Hepatocyte (in vitro differentiated cells): ENCODE data around the gene SSR1. TPM values are rescaled to one million over a fixed set of nuclear protein-coding genes. Genes with fewer than 3 reads are reported as not detected.

ENCODE experiments used
- DNase-seq: peaks from one replicate; pipeline ENCODE4 v3.0.0-alpha.2; 2016; ENCODE audit warnings: low spot score
- H2AFZ ChIP-seq: fragments of 200-600 bp; sonication (generic); 2 replicates; pipeline ENCODE4 v1.6.0; 2016; ENCODE audit warnings: antibody characterized with exemption, mild to moderate bottlenecking
- H3K27ac ChIP-seq: fragments of 200-600 bp; sonication (generic); 2 replicates; pipeline ENCODE4 v1.5.1; 2016; ENCODE audit warnings: mild to moderate bottlenecking
- H3K27me3 ChIP-seq: fragments of 200-600 bp; sonication (generic); 2 replicates; pipeline ENCODE4 v1.6.1; 2016
- H3K36me3 ChIP-seq: fragments of 200-600 bp; sonication (generic); replicated peaks from 2 replicates; pipeline ENCODE4 v1.5.1; 2016; ENCODE audit warnings: low read depth; ENCODE audit not compliant: insufficient read depth
- H3K4me1 ChIP-seq: fragments of 200-600 bp; sonication (generic); 2 replicates; pipeline ENCODE4 v1.5.1; 2016; ENCODE audit warnings: mild to moderate bottlenecking, moderate library complexity; ENCODE audit not compliant: insufficient read depth
- H3K4me2 ChIP-seq: fragments of 200-600 bp; sonication (generic); 2 replicates; pipeline ENCODE4 v1.6.0; 2016
- H3K4me3 ChIP-seq: fragments of 200-600 bp; sonication (generic); 2 replicates; pipeline ENCODE4 v1.5.1; 2016; ENCODE audit warnings: mild to moderate bottlenecking
- H3K79me2 ChIP-seq: fragments of 200-600 bp; sonication (generic); 2 replicates; pipeline ENCODE4 v1.6.0; 2017; ENCODE audit warnings: mild to moderate bottlenecking
- H3K9me2 ChIP-seq: fragments of 200-600 bp; sonication (generic); replicated peaks from 2 replicates; pipeline ENCODE4 v1.6.0; 2017; ENCODE audit warnings: mild to moderate bottlenecking; ENCODE audit not compliant: insufficient read depth
- H3K9me3 ChIP-seq: fragments of 200-600 bp; sonication (generic); 2 replicates; pipeline ENCODE4 v1.5.1; 2016; ENCODE audit warnings: low read depth, mild to moderate bottlenecking
- H4K20me1 ChIP-seq: fragments of 200-600 bp; sonication (generic); 2 replicates; pipeline ENCODE4 v1.6.0; 2016; ENCODE audit warnings: mild to moderate bottlenecking; ENCODE audit not compliant: insufficient read depth, poor library complexity, severe bottlenecking
- CTCF ChIP-seq: fragments of 200-600 bp; sonication (generic); IDR thresholded peaks from 2 replicates; pipeline ENCODE4 v1.5.1; 2016; ENCODE audit warnings: antibody characterized with exemption, mild to moderate bottlenecking; ENCODE audit not compliant: poor library complexity
- EZH2 ChIP-seq: fragments of 200-600 bp; sonication (generic); IDR thresholded peaks from 2 replicates; pipeline ENCODE4 v1.6.1; 2016; ENCODE audit warnings: antibody characterized with exemption, mild to moderate bottlenecking, borderline replicate concordance
- EZH2phosphoT487 ChIP-seq: fragments of 200-600 bp; sonication (generic); IDR thresholded peaks from one replicate; pipeline ENCODE4 v1.6.1; 2018; ENCODE audit warnings: antibody characterized with exemption, mild to moderate bottlenecking, low read depth, moderate library complexity; ENCODE audit not compliant: unreplicated experiment, severe bottlenecking
- WGBS: methylation state at CpG from one replicate; pipeline ENCODE4 v1.1.6; 2016; ENCODE audit warnings: low lambda C conversion rate; ENCODE audit errors: missing lambda C conversion rate; 5-methylcytosine and 5-hydroxymethylcytosine counted together
- polyA plus RNA-seq: library from polyadenylated mRNA; unstranded; fragments of >200 nt; fragmentation: Nextera tagmentation; extraction: Ambion mirVana; gene quantifications from 2 replicates; pipeline ENCODE4 v1.2.1, GENCODE V29; 2016
- total RNA-seq: library from RNA; depleted of rRNA; stranded (reverse); fragments of >200 nt; gene quantifications from 2 replicates; pipeline ENCODE4 v1.2.3, GENCODE V29; 2014

Gene SSR1
- total and polyA plus RNA-seq, 2 experiments from 2014 or later: 170 to 195 TPM

GRCh38 chr6:7254980-7255835 lies 57.8 kb downstream of the SSR1 start:
- H3K4me3 ChIP-seq: no peak overlapping the region
- H3K9me2 ChIP-seq: no peaks in the 10 kb centered on the region
- 90% methylated on average over 12 of the region's 12 CpGs for WGBS
- H2AFZ ChIP-seq: no peak overlapping the region
- H3K36me3 ChIP-seq: no peaks in the 10 kb centered on the region
- no peak overlapping the region for H3K27ac ChIP-seq
- H3K9me3 ChIP-seq: no peaks in the 10 kb centered on the region
- no peak overlapping the region for H3K4me2 ChIP-seq
- H3K27me3 ChIP-seq: no peaks in the 10 kb centered on the region
- no peaks in the 10 kb centered on the region for H4K20me1 ChIP-seq
- no peak for DNase-seq
- no peaks in the 10 kb centered on the region for H3K4me1 ChIP-seq
- no peak for TF ChIP-seq EZH2
- no peak for TF ChIP-seq CTCF
- TF ChIP-seq EZH2phosphoT487: no peak
- no peaks in the 10 kb centered on the region for H3K79me2 ChIP-seq

GRCh38 chr6:7252390-7252789 lies 60.6 kb downstream of the SSR1 start:
- Histone ChIP-seq H2AFZ (no peak overlapping the region), H3K4me1 (no peaks in the 10 kb centered on the region), H3K79me2 (no peaks in the 10 kb centered on the region), H3K36me3 (no peaks in the 10 kb centered on the region), H3K27ac (no peak overlapping the region), H3K9me3 (no peaks in the 10 kb centered on the region), H3K4me2 (no peak overlapping the region), H3K4me3 (no peak overlapping the region), H3K27me3 (no peaks in the 10 kb centered on the region), H3K9me2 (no peaks in the 10 kb centered on the region), H4K20me1 (no peaks in the 10 kb centered on the region)
- WGBS: 91% methylated on average over 4 of the region's 4 CpGs
- DNase-seq: no peak
- TF ChIP-seq EZH2phosphoT487 (no peak), EZH2 (no peak), CTCF (no peak)

GRCh38 chr6:7251646-7252260 lies 61.2 kb downstream of the SSR1 start:
- no peak for DNase-seq
- Histone ChIP-seq H3K36me3 (no peaks in the 10 kb centered on the region), H3K9me3 (no peaks in the 10 kb centered on the region), H3K27ac (no peak overlapping the region), H3K79me2 (no peaks in the 10 kb centered on the region), H3K9me2 (no peaks in the 10 kb centered on the region), H3K4me1 (no peaks in the 10 kb centered on the region), H2AFZ (no peak overlapping the region), H3K4me3 (no peak overlapping the region), H3K4me2 (no peak overlapping the region), H3K27me3 (no peaks in the 10 kb centered on the region), H4K20me1 (no peaks in the 10 kb centered on the region)
- WGBS: 96% methylated on average over 6 of the region's 6 CpGs
- TF ChIP-seq EZH2: no peak
- no peak for TF ChIP-seq CTCF
- no peak for TF ChIP-seq EZH2phosphoT487
